HCT116 (cell line): ENCODE data around the gene EVI5. TPM values are rescaled to one million over a fixed set of nuclear protein-coding genes. Genes with fewer than 3 reads are reported as not detected.
"Not testable (repeated sequence)": the region's sequence is repeated elsewhere in the genome, so short reads cannot be mapped to it uniquely, and the experiment has no call there.

Experiments
- ATAC-seq: fragments of 200-7000 bp; cut with Tn5 transposase; 2 replicates; pipeline ENCODE4 v1.9.1; 2020; ENCODE audit warnings: mild to moderate bottlenecking, moderate library complexity
- BruUV-seq: library from RNA; stranded (reverse); fragments of 400-500 nt; replicated peaks from 2 replicates; lab custom pipeline; 2021; lab: Mats Ljungman, UMichigan
- CTCF ChIA-PET: fragments of 300-600 bp; sonication (Branson Sonifier 250); formaldehyde crosslinking; loops from one replicate; lab custom pipeline; 2021; ENCODE audit warnings: antibody characterized with exemption; lab: Charles Lee
- POLR2A ChIA-PET: fragments of 300-600, 350-600 bp; sonication (Branson Sonifier 250); formaldehyde crosslinking; loops from one replicate; lab custom pipeline; 2021; ENCODE audit warnings: antibody characterized with exemption; lab: Charles Lee
- RAD21 ChIA-PET, 2 experiments: fragments of 300-600 bp; sonication (Branson Sonifier 250); formaldehyde crosslinking; loops; one replicate each; lab custom pipeline; 2023; ENCODE audit warnings: low total read pairs in 2 of 2; ENCODE audit not compliant: uncharacterized antibody in 2 of 2, unreplicated experiment in 2 of 2, low non-redundant PET in 1 of 2; lab: Charles Lee
- DNase-seq: peaks from one replicate; pipeline ENCODE4 v3.0.0-alpha.2; 2010; ENCODE audit warnings: low read depth, low spot score
- H2AFZ ChIP-seq: fragments of 200-600 bp; shearing (Covaris generic), sonication (generic); 2 replicates; pipeline ENCODE4 v1.6.1; 2017; ENCODE audit warnings: low read depth, mixed run types, mixed read lengths, antibody characterized with exemption, low read length; ENCODE audit not compliant: poor library complexity, severe bottlenecking
- H3K27ac ChIP-seq: 2 replicates; pipeline ENCODE4 v1.5.1; 2012; ENCODE audit warnings: low read depth, low read length
- H3K27me3 ChIP-seq: fragments of 200-600 bp; sonication (generic); 2 replicates; pipeline ENCODE4 v1.6.1; 2016; ENCODE audit warnings: mixed run types, low read length, mixed read lengths; ENCODE audit not compliant: insufficient read depth
- H3K36me3 ChIP-seq, 2 experiments: fragments of 200-500 bp in 1 of 2; fragments of 200-600 bp in 1 of 2; sonication (Bioruptor generic) in 1 of 2; sonication (generic) in 1 of 2; 2 replicates each; pipeline versions ENCODE4 v1.5.1 to v1.6.1; 2014 to 2016; ENCODE audit warnings: low read length in 2 of 2, inconsistent platforms in 1 of 2, mixed read lengths in 1 of 2, mixed run types in 1 of 2; ENCODE audit not compliant: insufficient read depth in 2 of 2, control insufficient read depth in 1 of 2
- H3K4me1 ChIP-seq, 2 experiments: fragments of 200-600 bp in 1 of 2; sonication (generic) in 1 of 2; 2 replicates each; pipeline versions ENCODE4 v1.5.1 to v1.6.1; 2012 to 2017; ENCODE audit warnings: low read length in 2 of 2, inconsistent platforms in 1 of 2, mild to moderate bottlenecking in 1 of 2, mixed read lengths in 1 of 2, mixed run types in 1 of 2, moderate library complexity in 1 of 2; ENCODE audit not compliant: insufficient read depth in 2 of 2, control insufficient read depth in 1 of 2
- H3K4me2 ChIP-seq: fragments of 200-600 bp; sonication (generic); 2 replicates; pipeline ENCODE4 v1.6.1; 2017; ENCODE audit warnings: mixed run types, low read length, mixed read lengths
- H3K4me3 ChIP-seq, 2 experiments: fragments of 200-600 bp in 1 of 2; sonication (generic) in 1 of 2; replicated peaks in 1 of 2; 2 replicates each; pipeline ENCODE4 v1.5.1; 2011 to 2016; ENCODE audit warnings: low read length in 2 of 2, control low read depth in 1 of 2, low read depth in 1 of 2, mild to moderate bottlenecking in 1 of 2, mixed read lengths in 1 of 2, mixed run types in 1 of 2
- H3K79me2 ChIP-seq: fragments of 200-600 bp; sonication (generic); 2 replicates; pipeline ENCODE4 v1.6.1; 2017; ENCODE audit warnings: mild to moderate bottlenecking, mixed run types, low read length, moderate library complexity, mixed read lengths; ENCODE audit not compliant: insufficient read depth
- H3K9ac ChIP-seq: fragments of 200-600 bp; sonication (generic); 2 replicates; pipeline ENCODE4 v1.6.1; 2016; ENCODE audit warnings: low read length, mixed read lengths
- H3K9me2 ChIP-seq: fragments of 200-600 bp; sonication (generic), shearing (Covaris generic); 2 replicates; pipeline ENCODE4 v1.6.1; 2017; ENCODE audit warnings: mixed run types, mild to moderate bottlenecking, moderate library complexity; ENCODE audit not compliant: insufficient read depth
- H3K9me3 ChIP-seq, 2 experiments: fragments of 200-500 bp in 1 of 2; fragments of 200-600 bp in 1 of 2; sonication (Bioruptor generic) in 1 of 2; sonication (generic) in 1 of 2; 2 replicates each; pipeline ENCODE4 v1.6.1; 2014 to 2017; ENCODE audit warnings: low read length in 2 of 2, mixed read lengths in 2 of 2, inconsistent platforms in 1 of 2, low read depth in 1 of 2, mild to moderate bottlenecking in 1 of 2, mixed run types in 1 of 2, moderate library complexity in 1 of 2; ENCODE audit not compliant: control insufficient read depth in 1 of 2, insufficient read depth in 1 of 2
- H4K20me1 ChIP-seq: fragments of 200-600 bp; sonication (generic), shearing (Covaris generic); 2 replicates; pipeline ENCODE4 v1.6.1; 2017; ENCODE audit warnings: mixed run types, mild to moderate bottlenecking, moderate library complexity; ENCODE audit not compliant: insufficient read depth
- POLR2A ChIP-seq: IDR thresholded peaks from 2 replicates; pipeline ENCODE4 v1.7.0; 2011; ENCODE audit warnings: borderline replicate concordance; ENCODE audit not compliant: insufficient read depth, insufficient read length; ENCODE audit errors: extremely low read depth
- POLR2AphosphoS5 ChIP-seq: IDR thresholded peaks from 2 replicates; pipeline ENCODE4 v1.6.1; 2011; ENCODE audit warnings: mild to moderate bottlenecking, low read depth, low read length, moderate library complexity
- RAD21 ChIP-seq: IDR thresholded peaks from 2 replicates; pipeline ENCODE4 v1.6.1; 2012; ENCODE audit warnings: low read depth, mild to moderate bottlenecking
- SIN3A ChIP-seq: IDR thresholded peaks from 2 replicates; pipeline ENCODE4 v1.6.1; 2012; ENCODE audit warnings: low read depth
- SP1 ChIP-seq: IDR thresholded peaks from 2 replicates; pipeline ENCODE4 v1.6.1; 2012; ENCODE audit warnings: low read depth
- TCF7L2 ChIP-seq: IDR thresholded peaks from 2 replicates; pipeline ENCODE4 v1.7.0; 2011; ENCODE audit warnings: borderline replicate concordance, inconsistent platforms; ENCODE audit not compliant: insufficient read depth, insufficient read length; ENCODE audit errors: extremely low read depth
- ZFX ChIP-seq: fragments of 450-650 bp; IDR thresholded peaks from 2 replicates; pipeline ENCODE4 v1.6.1; 2017
- intact Hi-C: fragments of 100-400 bp; cut with micrococcal nuclease; formaldehyde crosslinking; loops from 2 replicates; pipeline ENCODE4 v1.10.0; 2022
- total RNA-seq: library from RNA; stranded (reverse); gene quantifications from one replicate; pipeline ENCODE4 v1.2.1, GENCODE V29; 2021; ENCODE audit not compliant: unreplicated experiment
- TF ChIP-seq, protein P1 (sequence below): IDR thresholded peaks from 2 replicates; pipeline ENCODE4 v1.6.1; 2012; ENCODE audit warnings: low read depth
- TF ChIP-seq, protein P2 (sequence below): IDR thresholded peaks from 2 replicates; pipeline ENCODE4 v1.6.1; 2012

Gene EVI5
- total RNA-seq, 1 experiment from 2014 or later, result 21.8 TPM

DNA sequence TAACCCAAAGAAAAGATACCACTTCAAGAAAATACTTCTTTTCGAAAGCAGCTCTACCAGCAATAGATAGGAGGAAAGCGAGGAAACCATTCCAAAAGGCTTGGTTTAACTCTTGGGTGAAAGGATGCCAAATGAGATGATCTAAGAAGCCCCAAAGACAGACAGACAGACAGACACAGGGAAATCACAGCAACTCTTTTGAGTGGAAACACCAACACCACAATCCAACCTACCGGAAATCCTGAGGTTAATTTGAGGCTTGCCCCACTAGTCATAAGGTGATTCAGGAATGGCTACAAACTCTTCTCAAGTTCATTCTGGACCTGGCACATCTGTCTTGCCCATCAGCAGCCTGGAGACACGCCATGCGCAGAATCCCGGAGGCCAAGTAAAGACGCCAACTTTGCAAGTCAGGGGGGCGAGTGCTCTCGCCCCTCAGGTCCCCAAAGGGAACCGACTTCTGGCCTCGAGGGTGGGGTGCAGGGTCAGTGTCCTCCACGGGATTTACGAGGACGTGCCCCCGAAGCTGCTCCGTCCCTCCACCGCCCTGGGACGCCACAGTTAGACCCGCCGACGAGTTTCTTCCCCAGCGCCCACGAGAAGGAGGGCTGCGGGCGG lies 778 bp downstream of the EVI5 start:
- Histone ChIP-seq H3K9ac (peak overlapping the region; percentile 83), H2AFZ (no peak overlapping the region), H3K9me2 (no peaks in the 10 kb centered on the region)
- TF ChIP-seq ZFX, result no peak
- TF ChIP-seq, protein P1, sequence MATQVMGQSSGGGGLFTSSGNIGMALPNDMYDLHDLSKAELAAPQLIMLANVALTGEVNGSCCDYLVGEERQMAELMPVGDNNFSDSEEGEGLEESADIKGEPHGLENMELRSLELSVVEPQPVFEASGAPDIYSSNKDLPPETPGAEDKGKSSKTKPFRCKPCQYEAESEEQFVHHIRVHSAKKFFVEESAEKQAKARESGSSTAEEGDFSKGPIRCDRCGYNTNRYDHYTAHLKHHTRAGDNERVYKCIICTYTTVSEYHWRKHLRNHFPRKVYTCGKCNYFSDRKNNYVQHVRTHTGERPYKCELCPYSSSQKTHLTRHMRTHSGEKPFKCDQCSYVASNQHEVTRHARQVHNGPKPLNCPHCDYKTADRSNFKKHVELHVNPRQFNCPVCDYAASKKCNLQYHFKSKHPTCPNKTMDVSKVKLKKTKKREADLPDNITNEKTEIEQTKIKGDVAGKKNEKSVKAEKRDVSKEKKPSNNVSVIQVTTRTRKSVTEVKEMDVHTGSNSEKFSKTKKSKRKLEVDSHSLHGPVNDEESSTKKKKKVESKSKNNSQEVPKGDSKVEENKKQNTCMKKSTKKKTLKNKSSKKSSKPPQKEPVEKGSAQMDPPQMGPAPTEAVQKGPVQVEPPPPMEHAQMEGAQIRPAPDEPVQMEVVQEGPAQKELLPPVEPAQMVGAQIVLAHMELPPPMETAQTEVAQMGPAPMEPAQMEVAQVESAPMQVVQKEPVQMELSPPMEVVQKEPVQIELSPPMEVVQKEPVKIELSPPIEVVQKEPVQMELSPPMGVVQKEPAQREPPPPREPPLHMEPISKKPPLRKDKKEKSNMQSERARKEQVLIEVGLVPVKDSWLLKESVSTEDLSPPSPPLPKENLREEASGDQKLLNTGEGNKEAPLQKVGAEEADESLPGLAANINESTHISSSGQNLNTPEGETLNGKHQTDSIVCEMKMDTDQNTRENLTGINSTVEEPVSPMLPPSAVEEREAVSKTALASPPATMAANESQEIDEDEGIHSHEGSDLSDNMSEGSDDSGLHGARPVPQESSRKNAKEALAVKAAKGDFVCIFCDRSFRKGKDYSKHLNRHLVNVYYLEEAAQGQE, result no peak
- TF ChIP-seq SIN3A, result no peak
- no peak for TF ChIP-seq POLR2A
- no peak for TF ChIP-seq RAD21
- TF ChIP-seq SP1, result no peak
- TF ChIP-seq TCF7L2, result no peak
- TF ChIP-seq POLR2AphosphoS5, result no peak
- TF ChIP-seq, protein P2, sequence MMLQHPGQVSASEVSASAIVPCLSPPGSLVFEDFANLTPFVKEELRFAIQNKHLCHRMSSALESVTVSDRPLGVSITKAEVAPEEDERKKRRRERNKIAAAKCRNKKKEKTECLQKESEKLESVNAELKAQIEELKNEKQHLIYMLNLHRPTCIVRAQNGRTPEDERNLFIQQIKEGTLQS, result no peak
- TF ChIP-seq, all 23 proteins: peak for 0
- peak overlapping the region; percentile 74 for H3K27ac ChIP-seq
- TSS peak; percentile 54 for BruUV-seq
- POLR2A ChIA-PET, result interaction anchor here (0.6 to 0.7 kb wide), 2 partner anchors 29 to 50 kb away, joined by 3 to 4 read pairs; no protein-coding TSS in a partner anchor
- no peak for DNase-seq
- H4K20me1 ChIP-seq, result no peaks in the 10 kb centered on the region
- no peaks in the 10 kb centered on the region for H3K36me3 ChIP-seq
- H3K9me3 ChIP-seq, result no peaks in the 10 kb centered on the region
- peak overlapping the region; percentile 81 to 83 for H3K4me3 ChIP-seq
- intact Hi-C loops, result no loop called here
- peak overlapping the region; percentile 99 for H3K4me2 ChIP-seq
- RAD21 ChIA-PET, result no interaction called here
- H3K4me1 ChIP-seq, result peaks cover 4 to 17% of the 10 kb centered on the region in 2 experiments; a peak in 3 of 4 replicates
- no peak for ATAC-seq
- peaks cover 43% of the 10 kb centered on the region for H3K79me2 ChIP-seq
- H3K27me3 ChIP-seq, result no peaks in the 10 kb centered on the region
- CTCF ChIA-PET, result interaction anchor here (1.0 to 1.4 kb wide), 4 partner anchors 13 to 35 kb away, joined by 3 to 7 read pairs (median 3); no protein-coding TSS in a partner anchor

DNA sequence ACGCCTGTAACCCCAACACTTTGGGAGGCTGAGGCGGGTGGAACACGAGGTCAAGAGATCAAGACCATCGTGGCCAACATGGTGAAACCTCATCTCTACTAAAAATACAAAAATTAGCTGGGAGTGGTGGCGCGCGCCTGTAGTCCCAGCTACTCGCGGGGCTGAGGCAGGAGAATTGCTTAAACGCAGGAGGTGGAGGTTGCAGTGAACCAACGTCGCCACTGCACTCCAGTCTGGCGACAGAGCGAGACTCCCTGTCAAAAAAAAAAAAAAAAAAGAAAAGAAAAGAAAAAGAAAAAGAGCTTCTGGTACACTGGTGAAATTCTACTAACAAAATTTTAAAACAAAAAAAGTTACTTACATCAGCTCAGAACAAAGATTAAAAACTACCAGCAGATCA lies 1.4 kb downstream of the EVI5 start:
- Histone ChIP-seq H3K4me2 (peak overlapping the region; percentile 99), H3K9ac (peak overlapping the region; percentile 83; the same call in 1 of the 2 replicates), H3K4me3 (peak overlapping the region; percentile 81 to 83), H3K4me1 (peaks cover 4 to 17% of the 10 kb centered on the region in 2 experiments; a peak in 3 of 4 replicates), H3K79me2 (peaks cover 47% of the 10 kb centered on the region)
- ATAC-seq, H3K27ac ChIP-seq, RAD21 ChIA-PET, intact Hi-C loops, DNase-seq, H3K9me2 ChIP-seq, H3K9me3 ChIP-seq, H3K36me3 ChIP-seq, H2AFZ ChIP-seq, H4K20me1 ChIP-seq, BruUV-seq, H3K27me3 ChIP-seq: not testable (repeated sequence)
- ChIA-PET POLR2A (interaction anchor here (0.6 to 0.7 kb wide), 2 partner anchors 28 to 51 kb away, joined by 3 to 4 read pairs; no protein-coding TSS in a partner anchor), CTCF (interaction anchor here (1.0 kb wide), 1 partner anchor 35 kb away, joined by 3 read pairs; no protein-coding TSS in a partner anchor)
